Skeletal muscle tissue (tissue), 4 donors: ENCODE results near the gene OR2T4. TPM values are rescaled to one million over a fixed set of nuclear protein-coding genes. Genes with fewer than 3 reads are reported as not detected.

Experiments
- H3K27ac ChIP-seq: one replicate; pipeline ENCODE4 v1.7.0; 2013; ENCODE audit warnings: mild to moderate bottlenecking, low read depth, low read length, inconsistent platforms
- H3K27me3 ChIP-seq, 3 donors: one replicate each; pipeline ENCODE4 v1.7.0; 2013; ENCODE audit warnings: low read length in 3 of 3; ENCODE audit not compliant: control insufficient read depth in 3 of 3, insufficient read depth in 3 of 3
- H3K36me3 ChIP-seq, 3 donors: one replicate each; pipeline ENCODE4 v1.7.0; 2013; ENCODE audit warnings: low read length in 3 of 3; ENCODE audit not compliant: control insufficient read depth in 3 of 3, insufficient read depth in 3 of 3
- H3K4me1 ChIP-seq, 3 donors: one replicate each; pipeline ENCODE4 v1.7.0; 2013; ENCODE audit warnings: low read length in 3 of 3, mild to moderate bottlenecking in 3 of 3; ENCODE audit not compliant: control insufficient read depth in 3 of 3, insufficient read depth in 3 of 3
- H3K4me3 ChIP-seq, 3 donors: one replicate each; pipeline ENCODE4 v1.7.0; 2013; ENCODE audit warnings: low read length in 3 of 3
- H3K9ac ChIP-seq, 3 donors: one replicate each; pipeline ENCODE4 v1.7.0; 2013; ENCODE audit warnings: low read length in 3 of 3, mild to moderate bottlenecking in 3 of 3, moderate library complexity in 2 of 3, low read depth in 1 of 3
- H3K9me3 ChIP-seq, 3 donors: one replicate each; pipeline ENCODE4 v1.7.0; 2013; ENCODE audit warnings: low read length in 3 of 3; ENCODE audit not compliant: control insufficient read depth in 3 of 3
- total RNA-seq: library from RNA; depleted of rRNA; stranded (reverse); fragments of >200 nt; gene quantifications from one replicate; pipeline ENCODE4 v1.2.3, GENCODE V29; 2014
- donor health status: Osteomylitis.

The OR2T4 gene, protein sequence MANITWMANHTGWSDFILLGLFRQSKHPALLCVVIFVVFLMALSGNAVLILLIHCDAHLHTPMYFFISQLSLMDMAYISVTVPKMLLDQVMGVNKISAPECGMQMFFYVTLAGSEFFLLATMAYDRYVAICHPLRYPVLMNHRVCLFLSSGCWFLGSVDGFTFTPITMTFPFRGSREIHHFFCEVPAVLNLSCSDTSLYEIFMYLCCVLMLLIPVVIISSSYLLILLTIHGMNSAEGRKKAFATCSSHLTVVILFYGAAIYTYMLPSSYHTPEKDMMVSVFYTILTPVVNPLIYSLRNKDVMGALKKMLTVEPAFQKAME
- total RNA-seq: not detected

DNA sequence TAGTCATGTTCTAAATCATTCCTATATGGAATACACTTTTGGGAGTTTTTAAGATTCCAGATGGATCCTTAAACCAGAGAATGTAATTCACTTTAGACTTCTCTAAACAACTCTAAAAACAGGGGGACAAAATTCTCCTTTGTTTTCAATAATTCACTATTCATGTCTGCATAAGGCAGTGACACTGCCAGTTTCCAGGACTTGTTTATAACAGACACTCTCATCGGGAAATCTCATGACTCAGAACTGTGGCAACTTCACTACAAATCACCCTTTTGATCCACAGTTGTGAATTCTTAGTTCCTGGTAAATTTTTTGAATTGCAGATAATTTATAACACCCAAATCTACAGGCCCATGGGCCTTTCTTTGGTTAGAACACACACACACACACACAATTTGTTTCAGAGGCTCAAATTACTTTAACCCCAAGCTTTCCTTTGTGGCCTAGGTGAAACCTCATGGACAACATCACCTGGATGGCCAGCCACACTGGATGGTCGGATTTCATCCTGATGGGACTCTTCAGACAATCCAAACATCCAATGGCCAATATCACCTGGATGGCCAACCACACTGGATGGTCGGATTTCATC lies at the start of gene OR2T4:
TSS of gene OR2T4 (plus strand) at position 545 of the 595 bp plus-strand sequence. CDS start at position 545, 0 bp downstream.
- Histone ChIP-seq H3K4me3 (no peak within 1 kb of the TSS), H3K4me1 (no peaks in the 10 kb centered on the region), H3K27me3 (no peaks in the 10 kb centered on the region), H3K36me3 (no peaks in the 10 kb centered on the region), H3K9ac (no peak within 1 kb of the TSS), H3K9me3 (peaks cover 0 to 2% (median 0%) of the 10 kb centered on the region in 3 donors), H3K27ac (no peak within 1 kb of the TSS)

DNA sequence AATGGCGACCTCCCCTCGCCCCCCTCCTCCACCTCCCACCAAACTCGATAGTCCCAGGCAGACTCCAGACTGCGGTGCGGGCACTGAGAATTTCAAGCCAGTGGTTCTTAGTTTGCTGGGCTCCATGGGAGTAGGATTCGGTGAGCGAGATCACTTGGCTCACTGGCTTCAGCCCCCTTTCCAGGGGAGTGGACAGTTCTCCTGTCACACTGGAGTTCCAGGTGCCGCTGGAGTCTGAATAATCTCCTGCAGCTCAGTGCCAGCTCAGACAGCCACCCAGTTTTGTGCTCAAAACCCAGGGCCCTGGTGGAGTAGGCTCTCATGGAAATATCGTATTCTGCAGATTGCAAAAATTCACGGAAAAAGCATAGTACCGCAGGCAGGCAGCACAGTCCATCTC lies 44.7 kb upstream of the OR2T4 start:
- Histone ChIP-seq H3K4me3 (no peak overlapping the region), H3K27me3 (no peaks in the 10 kb centered on the region), H3K36me3 (no peaks in the 10 kb centered on the region), H3K9ac (no peak overlapping the region), H3K9me3 (no peaks in the 10 kb centered on the region), H3K4me1 (no peaks in the 10 kb centered on the region), H3K27ac (no peak overlapping the region)

DNA sequence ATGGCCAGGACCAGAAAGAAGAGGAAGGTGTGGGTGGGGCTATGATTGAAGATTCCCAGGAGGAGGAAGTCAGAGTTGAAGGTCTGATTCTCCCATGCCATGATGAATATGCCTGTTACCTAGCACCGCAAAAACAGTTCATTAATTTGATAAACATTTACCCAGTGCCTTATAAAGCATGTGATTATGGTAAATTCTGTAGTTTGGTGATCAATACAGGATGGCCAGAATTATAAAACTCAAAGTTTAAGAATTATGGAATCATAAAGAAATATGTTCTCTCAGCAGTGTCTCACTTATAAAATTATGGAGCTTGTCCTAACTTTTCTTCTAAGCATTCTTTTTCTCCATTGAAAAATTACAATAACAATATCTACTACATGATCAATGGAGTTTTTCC lies 37.0 kb upstream of the OR2T4 start, which contains the start of gene OR2M7:
TSS of gene OR2M7 (minus strand) at position 101 of the 400 bp plus-strand sequence. CDS start at position 101, 0 bp downstream.
- Histone ChIP-seq H3K27ac (no peak within 1 kb of the TSS), H3K9ac (no peak within 1 kb of the TSS), H3K4me1 (no peaks in the 10 kb centered on the region), H3K4me3 (no peak within 1 kb of the TSS), H3K27me3 (no peaks in the 10 kb centered on the region), H3K9me3 (no peaks in the 10 kb centered on the region), H3K36me3 (no peaks in the 10 kb centered on the region)

DNA sequence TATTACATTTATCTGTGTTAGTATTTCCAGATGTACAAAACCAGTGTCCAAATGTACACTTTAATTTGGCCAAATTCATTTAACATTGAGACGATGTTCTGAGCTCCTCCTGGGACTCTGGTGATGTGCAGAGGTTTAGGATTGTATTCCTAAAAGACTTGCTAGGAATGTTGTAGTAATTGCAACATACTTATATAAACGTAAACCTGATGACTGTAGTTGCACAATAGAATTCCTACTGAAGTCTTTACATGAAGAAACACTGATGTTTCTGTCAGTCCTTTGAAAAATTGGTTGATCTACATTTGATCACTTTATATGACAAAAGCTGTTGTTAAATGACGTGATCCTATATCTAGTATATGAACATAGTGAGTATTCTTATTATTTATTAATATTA lies 18.0 kb upstream of the OR2T4 start:
- H3K9me3 ChIP-seq: no peaks in the 10 kb centered on the region
- H3K27me3 ChIP-seq: no peaks in the 10 kb centered on the region
- H3K27ac ChIP-seq: no peak overlapping the region
- H3K4me3 ChIP-seq: no peak overlapping the region
- no peaks in the 10 kb centered on the region for H3K36me3 ChIP-seq
- H3K9ac ChIP-seq: no peak overlapping the region
- H3K4me1 ChIP-seq: no peaks in the 10 kb centered on the region

DNA sequence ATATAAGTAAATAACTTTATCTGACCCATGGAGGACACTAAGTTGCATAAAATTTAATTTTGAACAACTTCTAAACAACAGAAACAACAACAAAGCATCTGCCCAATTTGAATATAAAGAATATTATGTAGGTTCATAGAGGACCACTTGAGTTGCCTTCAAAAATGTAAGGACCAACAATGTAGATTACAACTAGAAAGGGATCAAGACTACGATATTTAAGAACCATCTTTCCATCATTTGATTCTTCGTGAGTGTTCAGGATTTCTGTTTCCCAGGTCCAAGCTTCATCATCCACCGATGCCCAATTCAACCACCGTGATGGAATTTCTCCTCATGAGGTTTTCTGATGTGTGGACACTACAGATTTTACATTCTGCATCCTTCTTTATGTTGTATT lies 13.0 kb upstream of the OR2T4 start, which contains the start of gene OR14C36:
TSS of gene OR14C36 (plus strand) at position 301 of the 400 bp plus-strand sequence. CDS start at position 301, 0 bp downstream.
- no peaks in the 10 kb centered on the region for H3K9me3 ChIP-seq
- no peak within 1 kb of the TSS for H3K4me3 ChIP-seq
- H3K9ac ChIP-seq: no peak within 1 kb of the TSS
- H3K36me3 ChIP-seq: no peaks in the 10 kb centered on the region
- H3K27ac ChIP-seq: no peak within 1 kb of the TSS
- no peaks in the 10 kb centered on the region for H3K4me1 ChIP-seq
- H3K27me3 ChIP-seq: no peaks in the 10 kb centered on the region

DNA sequence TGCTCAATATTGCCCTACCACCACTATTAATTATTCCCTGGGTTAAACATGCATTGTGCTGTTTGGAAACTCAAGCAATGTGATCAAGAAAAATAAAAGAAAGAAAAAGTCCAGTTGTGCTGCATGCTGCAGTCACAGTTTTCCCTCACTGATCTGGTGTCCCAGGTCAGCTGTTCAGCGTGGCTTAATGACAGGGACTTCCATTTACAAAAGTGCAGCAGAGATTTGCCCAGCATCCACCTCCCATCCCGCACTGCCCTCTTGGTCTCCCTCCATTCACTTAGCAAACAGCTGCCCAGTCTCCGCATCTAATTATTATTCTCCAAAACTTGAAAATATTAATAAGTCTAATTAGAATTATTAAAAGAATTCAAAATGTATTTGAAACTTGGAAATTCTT lies 2.0 kb upstream of the OR2T4 start:
- no peaks in the 10 kb centered on the region for H3K36me3 ChIP-seq
- no peaks in the 10 kb centered on the region for H3K27me3 ChIP-seq
- no peak overlapping the region for H3K27ac ChIP-seq
- no peaks in the 10 kb centered on the region for H3K4me1 ChIP-seq
- no peak overlapping the region for H3K4me3 ChIP-seq
- peaks cover 0 to 2% (median 0%) of the 10 kb centered on the region in 3 donors for H3K9me3 ChIP-seq
- H3K9ac ChIP-seq: no peak overlapping the region

DNA sequence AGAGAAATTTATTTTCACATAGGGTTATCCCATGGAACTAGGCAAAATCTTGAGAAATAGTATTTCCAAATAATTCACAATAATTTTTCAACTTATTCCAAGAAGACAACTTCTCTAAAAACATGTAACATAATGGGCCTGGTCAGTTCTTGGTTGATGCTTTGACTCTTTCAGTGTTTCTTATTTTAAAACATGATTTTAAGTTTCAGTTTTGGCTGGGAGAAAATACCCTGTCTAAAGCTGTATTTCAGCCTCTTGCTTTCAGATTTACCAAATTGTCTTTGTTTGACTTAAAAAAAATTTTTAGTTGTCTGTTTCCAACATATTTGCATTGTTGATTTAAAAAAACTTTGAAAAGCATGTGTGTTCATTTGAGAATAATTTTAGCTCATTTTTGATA lies 5.1 kb downstream of the OR2T4 start:
- Histone ChIP-seq H3K27me3 (no peaks in the 10 kb centered on the region), H3K9me3 (peaks cover 0 to 2% (median 0%) of the 10 kb centered on the region in 3 donors), H3K9ac (no peak overlapping the region), H3K4me1 (no peaks in the 10 kb centered on the region), H3K36me3 (no peaks in the 10 kb centered on the region), H3K27ac (no peak overlapping the region), H3K4me3 (no peak overlapping the region)

DNA sequence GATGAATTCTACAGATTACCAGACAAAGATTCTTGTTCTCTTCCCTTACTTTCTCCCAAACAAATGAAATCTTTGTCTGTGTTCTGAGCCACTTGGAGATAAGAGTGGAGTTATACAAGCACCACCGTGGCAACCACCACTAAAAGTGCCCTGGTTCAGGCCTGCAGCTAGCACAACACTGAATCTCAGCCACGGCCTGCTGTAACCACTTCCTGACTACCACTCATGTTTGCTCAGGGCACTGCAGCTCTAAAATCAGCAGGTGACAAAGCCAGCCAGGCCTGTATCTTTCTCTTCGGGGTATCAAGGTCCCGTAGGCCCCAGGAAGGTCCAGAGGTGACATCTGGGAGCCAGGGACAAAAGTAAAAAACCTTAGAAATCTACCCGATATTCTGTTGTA lies 10.9 kb downstream of the OR2T4 start:
- Histone ChIP-seq H3K9me3 (no peaks in the 10 kb centered on the region), H3K4me1 (no peaks in the 10 kb centered on the region), H3K4me3 (no peak overlapping the region), H3K27ac (no peak overlapping the region), H3K9ac (no peak overlapping the region), H3K27me3 (no peaks in the 10 kb centered on the region), H3K36me3 (no peaks in the 10 kb centered on the region)

DNA sequence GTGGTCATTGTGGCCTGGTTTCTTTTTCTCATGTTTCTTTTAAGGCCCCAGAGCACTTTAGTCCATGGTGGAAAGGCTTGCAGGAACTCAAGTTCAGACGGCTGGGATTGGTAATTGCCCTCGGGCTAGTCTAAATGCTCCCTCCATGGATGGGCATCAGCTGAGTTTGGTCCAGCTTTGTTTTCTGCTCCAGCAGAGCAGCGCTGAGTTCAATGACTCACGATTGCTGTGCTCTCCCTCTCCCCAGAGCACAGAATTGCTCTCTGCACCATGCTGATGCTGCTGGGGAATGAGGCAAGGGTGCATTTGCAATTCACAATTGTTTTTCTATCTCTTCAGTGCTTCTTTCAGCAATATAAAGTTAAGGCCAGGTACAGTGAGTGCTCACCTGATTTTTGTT lies 12.3 kb downstream of the OR2T4 start:
- Histone ChIP-seq H3K4me3 (no peak overlapping the region), H3K36me3 (no peaks in the 10 kb centered on the region), H3K27ac (no peak overlapping the region), H3K9me3 (no peaks in the 10 kb centered on the region), H3K9ac (no peak overlapping the region), H3K4me1 (no peaks in the 10 kb centered on the region), H3K27me3 (no peaks in the 10 kb centered on the region)

DNA sequence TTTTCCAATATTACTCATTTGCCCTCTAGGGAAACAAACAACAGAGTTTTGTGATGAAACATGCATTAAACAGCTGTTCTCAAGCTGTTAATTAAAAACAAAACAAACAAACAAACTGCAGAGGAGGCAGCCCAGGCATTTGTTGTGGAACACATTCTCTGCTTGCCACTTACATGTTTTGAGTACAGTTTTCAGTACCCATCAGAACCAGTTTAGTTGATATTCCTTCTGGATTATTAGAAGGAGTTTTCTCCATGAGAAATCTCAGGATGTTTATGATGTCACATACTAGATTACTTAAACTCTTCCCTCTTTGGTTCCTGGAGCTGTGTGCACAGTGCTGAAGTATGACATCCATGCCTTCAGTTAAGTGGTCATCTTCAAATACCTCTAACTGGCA lies 14.0 kb downstream of the OR2T4 start, which contains the start of gene OR2T6:
TSS of gene OR2T6 (plus strand) at position 301 of the 400 bp plus-strand sequence. CDS start 11,863 bp downstream, outside the sequence.
- Histone ChIP-seq H3K9ac (no peak within 1 kb of the TSS), H3K27me3 (no peaks in the 10 kb centered on the region), H3K27ac (no peak within 1 kb of the TSS), H3K4me3 (no peak within 1 kb of the TSS), H3K9me3 (no peaks in the 10 kb centered on the region), H3K4me1 (no peaks in the 10 kb centered on the region), H3K36me3 (no peaks in the 10 kb centered on the region)
